Adrenal gland (tissue), 5 donors: ENCODE results near the gene MINDY4.

Experiments used
- POLR2A ChIP-seq, 2 donors: fragments of 450-650 bp; IDR thresholded peaks; one replicate each; pipeline ENCODE4 v1.6.1; 2017; ENCODE audit warnings: antibody characterized with exemption in 2 of 2, mild to moderate bottlenecking in 2 of 2, moderate library complexity in 1 of 2
- TF ChIP-seq, protein P1 (sequence below), 6 experiments: fragments of 450-650 bp in 4 of 6; fragments of 200-600 bp in 2 of 6; sonication (generic) in 1 of 6; IDR thresholded peaks; 1 replicate in 5 of 6; 2 replicates in 1 of 6; pipeline versions ENCODE4 v1.5.1 to v1.8.0; 2016 to 2021; ENCODE audit warnings: antibody characterized with exemption in 6 of 6, mild to moderate bottlenecking in 2 of 6, moderate library complexity in 1 of 6
- donor health status: DM: no; HTN: no; CAD: no.

DNA sequence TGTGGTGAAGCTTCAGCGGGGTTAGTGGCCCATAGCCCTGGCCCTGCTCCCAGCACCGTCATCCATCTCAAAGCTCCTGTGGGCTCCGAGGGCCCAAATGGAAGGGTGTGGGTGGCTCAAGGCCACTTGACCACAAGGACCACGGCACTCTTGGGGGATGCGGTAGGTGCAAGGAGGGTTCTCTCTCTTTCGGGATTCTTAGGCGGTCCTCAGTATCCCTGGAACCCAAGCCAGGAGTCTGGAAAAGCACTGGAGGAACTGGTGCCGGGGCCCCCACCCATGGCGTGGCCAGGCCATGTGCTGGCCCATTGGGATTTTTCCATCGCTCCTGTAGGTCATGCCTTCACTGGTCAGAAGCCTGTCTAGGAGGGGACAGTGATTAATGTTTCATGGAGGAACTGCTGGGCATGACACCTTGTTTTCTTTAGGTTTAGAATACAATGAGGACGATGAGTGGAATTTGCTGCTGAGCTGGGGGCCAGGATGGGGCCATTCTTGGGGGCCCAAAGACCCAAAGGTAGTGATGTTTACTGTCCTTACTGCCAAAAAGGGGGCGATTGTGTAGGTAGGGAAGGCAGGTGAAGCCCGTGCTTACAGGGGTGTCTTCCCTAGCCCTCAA is 157.1 kb downstream of the MINDY4 start:
- TF ChIP-seq, protein P1, sequence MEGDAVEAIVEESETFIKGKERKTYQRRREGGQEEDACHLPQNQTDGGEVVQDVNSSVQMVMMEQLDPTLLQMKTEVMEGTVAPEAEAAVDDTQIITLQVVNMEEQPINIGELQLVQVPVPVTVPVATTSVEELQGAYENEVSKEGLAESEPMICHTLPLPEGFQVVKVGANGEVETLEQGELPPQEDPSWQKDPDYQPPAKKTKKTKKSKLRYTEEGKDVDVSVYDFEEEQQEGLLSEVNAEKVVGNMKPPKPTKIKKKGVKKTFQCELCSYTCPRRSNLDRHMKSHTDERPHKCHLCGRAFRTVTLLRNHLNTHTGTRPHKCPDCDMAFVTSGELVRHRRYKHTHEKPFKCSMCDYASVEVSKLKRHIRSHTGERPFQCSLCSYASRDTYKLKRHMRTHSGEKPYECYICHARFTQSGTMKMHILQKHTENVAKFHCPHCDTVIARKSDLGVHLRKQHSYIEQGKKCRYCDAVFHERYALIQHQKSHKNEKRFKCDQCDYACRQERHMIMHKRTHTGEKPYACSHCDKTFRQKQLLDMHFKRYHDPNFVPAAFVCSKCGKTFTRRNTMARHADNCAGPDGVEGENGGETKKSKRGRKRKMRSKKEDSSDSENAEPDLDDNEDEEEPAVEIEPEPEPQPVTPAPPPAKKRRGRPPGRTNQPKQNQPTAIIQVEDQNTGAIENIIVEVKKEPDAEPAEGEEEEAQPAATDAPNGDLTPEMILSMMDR (IDR thresholded peaks at IDR 0.05) = no peak
- no peak for TF ChIP-seq POLR2A (IDR thresholded peaks at IDR 0.05)
